Caco-2 (cell line): ENCODE measurements around the gene BAZ2B. TPM values are rescaled to one million over a fixed set of nuclear protein-coding genes. Genes with fewer than 3 reads are reported as not detected.

Experiments used
- BruUV-seq: library from RNA; stranded (reverse); fragments of 400-500 nt; replicated peaks from 2 replicates; lab custom pipeline; 2021; lab: Mats Ljungman, UMichigan
- CTCF ChIA-PET: fragments of 300-600 bp; sonication (Branson Sonifier 250); formaldehyde crosslinking; loops from one replicate; lab custom pipeline; 2022; ENCODE audit warnings: antibody characterized with exemption; lab: Charles Lee
- POLR2A ChIA-PET: fragments of 300-600 bp; sonication (Branson Sonifier 250); formaldehyde crosslinking; loops from one replicate; lab custom pipeline; 2022; ENCODE audit warnings: antibody characterized with exemption; lab: Charles Lee
- DNase-seq, 2 experiments: peaks; one replicate each; pipeline versions ENCODE4 v3.0.0 to v3.0.0-alpha.2; 2020 to 2022
- H3K27me3 ChIP-seq: replicated peaks from 2 replicates; pipeline ENCODE4 v1.6.0; 2011; ENCODE audit warnings: low read length; ENCODE audit not compliant: control insufficient read depth, insufficient read depth
- H3K36me3 ChIP-seq: 2 replicates; pipeline ENCODE4 v1.5.1; 2011; ENCODE audit warnings: low read length; ENCODE audit not compliant: control insufficient read depth, insufficient read depth
- H3K4me1 ChIP-seq: fragments of 250-450 bp; sonication (Bioruptor Pico); 2 replicates; pipeline ENCODE4 v1.5.1; 2020; ENCODE audit warnings: mild to moderate bottlenecking
- H3K4me3 ChIP-seq: 2 replicates; pipeline ENCODE4 v1.5.1; 2011; ENCODE audit warnings: low read depth, mild to moderate bottlenecking, control low read depth, low read length
- H3K9me3 ChIP-seq: fragments of 250-450 bp; sonication (Bioruptor Pico); 2 replicates; pipeline ENCODE4 v1.5.1; 2020; ENCODE audit warnings: mild to moderate bottlenecking, moderate library complexity
- H3K27ac Mint-ChIP-seq: one replicate; pipeline ENCODE4 v1.8.0; 2022; ENCODE audit warnings: mixed read lengths; ENCODE audit not compliant: unreplicated experiment
- H3K27me3 Mint-ChIP-seq: one replicate; pipeline ENCODE4 v1.8.0; 2022; ENCODE audit warnings: mixed read lengths; ENCODE audit not compliant: insufficient read depth, unreplicated experiment
- H3K36me3 Mint-ChIP-seq: one replicate; pipeline ENCODE4 v1.8.0; 2022; ENCODE audit warnings: mild to moderate bottlenecking, mixed read lengths; ENCODE audit not compliant: insufficient read depth, unreplicated experiment
- H3K4me1 Mint-ChIP-seq: one replicate; pipeline ENCODE4 v1.8.0; 2022; ENCODE audit warnings: low read depth, mixed read lengths; ENCODE audit not compliant: unreplicated experiment
- H3K4me3 Mint-ChIP-seq: one replicate; pipeline ENCODE4 v1.8.0; 2022; ENCODE audit warnings: mild to moderate bottlenecking, moderate library complexity, mixed read lengths; ENCODE audit not compliant: unreplicated experiment
- H3K9me3 Mint-ChIP-seq: one replicate; pipeline ENCODE4 v1.8.0; 2022; ENCODE audit warnings: mixed read lengths; ENCODE audit not compliant: unreplicated experiment
- CTCF ChIP-seq, 2 experiments: fragments of 200-600 bp in 1 of 2; IDR thresholded peaks; 1 replicate in 1 of 2; 2 replicates in 1 of 2; pipeline versions ENCODE4 v1.5.1 to v1.8.0; 2011 to 2022; ENCODE audit warnings: antibody characterized with exemption in 1 of 2, control low read depth in 1 of 2, inconsistent platforms in 1 of 2, low read depth in 1 of 2, low read length in 1 of 2, mild to moderate bottlenecking in 1 of 2, moderate library complexity in 1 of 2; ENCODE audit not compliant: insufficient read depth in 1 of 2, severe bottlenecking in 1 of 2, unreplicated experiment in 1 of 2
- intact Hi-C: fragments of 100-400 bp; cut with micrococcal nuclease; formaldehyde crosslinking; loops from one replicate; pipeline ENCODE4 v1.10.0; 2022; ENCODE audit not compliant: unreplicated experiment
- total RNA-seq: library from RNA; stranded (reverse); gene quantifications from 2 replicates; pipeline ENCODE4 v1.2.3, GENCODE V29; 2022

The BAZ2B gene
- total RNA-seq, 1 experiment from 2014 or later, result 32.9 TPM

DNA sequence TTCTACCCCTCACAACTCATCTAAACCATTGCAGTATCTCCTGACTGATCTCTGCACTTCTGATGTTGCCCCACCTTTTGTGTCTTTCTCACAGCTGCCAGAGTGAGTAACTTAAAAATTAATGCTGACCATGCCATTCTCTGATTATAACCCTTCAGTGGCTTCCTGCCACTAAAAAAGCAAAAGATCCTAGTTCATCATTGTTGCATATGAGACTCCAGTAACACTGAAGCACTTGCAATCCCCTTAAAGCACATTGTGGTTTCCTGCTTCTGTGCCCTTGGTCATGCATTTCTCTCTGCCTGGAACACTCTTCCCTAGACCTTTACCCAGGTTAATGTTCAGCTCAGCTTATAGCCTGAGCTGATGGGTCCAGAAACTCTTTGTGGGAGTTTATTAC is 234.8 kb downstream of the BAZ2B start:
- Mint-ChIP-seq H3K4me3 (no peak overlapping the region), H3K9me3 (no peaks in the 10 kb centered on the region), H3K36me3 (no peaks in the 10 kb centered on the region), H3K27me3 (no peaks in the 10 kb centered on the region), H3K27ac (no peak overlapping the region), H3K4me1 (peaks cover 6% of the 10 kb centered on the region)
- DNase-seq, result no peak
- ChIA-PET CTCF (no interaction called here), POLR2A (no interaction called here)
- Histone ChIP-seq H3K9me3 (no peaks in the 10 kb centered on the region), H3K36me3 (no peaks in the 10 kb centered on the region), H3K4me3 (no peak overlapping the region), H3K27me3 (no peaks in the 10 kb centered on the region), H3K4me1 (peaks cover 14% of the 10 kb centered on the region)
- no TSS peak for BruUV-seq
- intact Hi-C loops, result no loop called here
- TF ChIP-seq CTCF (IDR thresholded peaks at IDR 0.05; ENCODE audit: insufficient read depth in 1 of 2, low read depth in 1 of 2, low read length in 1 of 2, severe bottlenecking in 1 of 2, unreplicated experiment in 1 of 2), result no peak

GRCh38 chr2:159380685-159381239 is 235.6 kb downstream of the BAZ2B start:
- H3K4me1 ChIP-seq, result peaks cover 14% of the 10 kb centered on the region
- Mint-ChIP-seq H3K27ac (no peak overlapping the region), H3K4me1 (peaks cover 6% of the 10 kb centered on the region), H3K4me3 (no peak overlapping the region), H3K9me3 (no peaks in the 10 kb centered on the region), H3K27me3 (no peaks in the 10 kb centered on the region), H3K36me3 (no peaks in the 10 kb centered on the region)
- no TSS peak for BruUV-seq
- ChIA-PET CTCF (no interaction called here), POLR2A (no interaction called here)
- TF ChIP-seq CTCF (IDR thresholded peaks at IDR 0.05; ENCODE audit: insufficient read depth in 1 of 2, low read depth in 1 of 2, low read length in 1 of 2, severe bottlenecking in 1 of 2, unreplicated experiment in 1 of 2), result no peak
- no peaks in the 10 kb centered on the region for H3K36me3 ChIP-seq
- H3K4me3 ChIP-seq, result no peak overlapping the region
- no peak for DNase-seq
- H3K9me3 ChIP-seq, result no peaks in the 10 kb centered on the region
- intact Hi-C loops, result no loop called here
- no peaks in the 10 kb centered on the region for H3K27me3 ChIP-seq

GRCh38 chr2:159379181-159379580 is 237.2 kb downstream of the BAZ2B start:
- H3K9me3 Mint-ChIP-seq, result no peaks in the 10 kb centered on the region
- no peak overlapping the region for H3K4me3 ChIP-seq
- H3K36me3 Mint-ChIP-seq, result no peaks in the 10 kb centered on the region
- no peak overlapping the region for H3K27ac Mint-ChIP-seq
- H3K27me3 ChIP-seq, result no peaks in the 10 kb centered on the region
- TF ChIP-seq CTCF (IDR thresholded peaks at IDR 0.05; ENCODE audit: insufficient read depth in 1 of 2, low read depth in 1 of 2, low read length in 1 of 2, severe bottlenecking in 1 of 2, unreplicated experiment in 1 of 2), result no peak
- no peak for DNase-seq
- ChIA-PET CTCF (no interaction called here), POLR2A (no interaction called here)
- H3K4me1 ChIP-seq, result peaks cover 14% of the 10 kb centered on the region
- peaks cover 6% of the 10 kb centered on the region for H3K4me1 Mint-ChIP-seq
- H3K4me3 Mint-ChIP-seq, result no peak overlapping the region
- intact Hi-C loops, result no loop called here
- BruUV-seq, result no TSS peak
- H3K9me3 ChIP-seq, result no peaks in the 10 kb centered on the region
- no peaks in the 10 kb centered on the region for H3K27me3 Mint-ChIP-seq
- H3K36me3 ChIP-seq, result no peaks in the 10 kb centered on the region
